ENCODE data around the gene LILRB1.
"Not testable (repeated sequence)": the region's sequence is repeated elsewhere in the genome, so short reads cannot be mapped to it uniquely, and the experiment has no call there.

The LILRB1 gene

GRCh38 chr19:54667217-54667616 lies 36.9 kb downstream of the LILRB1 start:
- FAIRE-seq: no peak

- no peak for FAIRE-seq
Observed at GRCh38 chr19:54668353-54668752, 38.1 kb downstream of the LILRB1 start.

GRCh38 chr19:54670576-54671357 lies 40.5 kb downstream of the LILRB1 start:
- FAIRE-seq: no peak

GRCh38 chr19:54673222-54673621 lies 42.9 kb downstream of the LILRB1 start:
- no peak for FAIRE-seq

- FAIRE-seq: no peak
Observed at GRCh38 chr19:54674021-54674617, 43.8 kb downstream of the LILRB1 start.

- FAIRE-seq: not testable (repeated sequence)
Observed at GRCh38 chr19:54676210-54676834, 46.0 kb downstream of the LILRB1 start.

GRCh38 chr19:54677217-54677616 lies 46.9 kb downstream of the LILRB1 start:
- no peak for FAIRE-seq

- FAIRE-seq: not testable (repeated sequence)
Observed at GRCh38 chr19:54681596-54681995, 51.3 kb downstream of the LILRB1 start.

GRCh38 chr19:54682306-54682856 lies 52.1 kb downstream of the LILRB1 start:
- FAIRE-seq: no peak

GRCh38 chr19:54684527-54684926 lies 54.2 kb downstream of the LILRB1 start:
- no peak for FAIRE-seq

Measured in colon (tissue), 2 donors.